ENCODE results near the gene NRAP. TPM values are rescaled to one million over a fixed set of nuclear protein-coding genes. Genes with fewer than 3 reads are reported as not detected.

Gene NRAP
- total and polyA plus RNA-seq, 2 of the 8 experiments (the other 6 are each of a cell fraction or from before 2014, with no cell fraction given), result not detected

- FAIRE-seq (no peak), DNase-seq (ENCODE audit: low read depth in 1 of 2, low spot score in 2 of 2) (no peak)
- Histone ChIP-seq H3K23me2 (ENCODE audit: low read depth, low read length) (no peaks in the 10 kb centered on the region), H3K79me1 (ENCODE audit: low read depth, low read length) (no peaks in the 10 kb centered on the region), H3K27ac (ENCODE audit: low read depth, low read length) (no peak overlapping the region), H3K9ac (replicated peaks in 1 of 4; ENCODE audit: extremely low read depth in 1 of 4, low read depth in 3 of 4, low read length in 3 of 4) (no peak overlapping the region), H3K18ac (ENCODE audit: extremely low read depth, low read length) (no peak overlapping the region), H3K4me3 (ENCODE audit: extremely low read depth in 1 of 4, insufficient read depth in 2 of 4, low read depth in 3 of 4, low read length in 4 of 4) (no peak overlapping the region), H4K5ac (ENCODE audit: insufficient read length, low read depth, low read length) (no peak overlapping the region), H3K4me1 (replicated peaks in 1 of 4; ENCODE audit: control insufficient read depth in 3 of 4, insufficient read depth in 4 of 4, low read length in 3 of 4) (peaks cover 0 to 5% (median 0%) of the 10 kb centered on the region in 4 experiments; a peak in 2 of 7 replicates), H3K4me2 (ENCODE audit: insufficient read depth in 1 of 2, low read depth in 2 of 2, low read length in 2 of 2) (no peak overlapping the region), H2BK5ac (ENCODE audit: low read depth, low read length) (no peak overlapping the region), H2AFZ (ENCODE audit: low read length) (no peak overlapping the region), H3K27me3 (replicated peaks in 1 of 4; ENCODE audit: control insufficient read depth in 3 of 4, extremely low read depth in 1 of 4, insufficient read depth in 3 of 4, low read length in 3 of 4) (peaks cover 42 to 63% (median 57%) of the 10 kb centered on the region in 4 experiments), H2BK15ac (ENCODE audit: low read length) (no peak overlapping the region), H3K9me3 (ENCODE audit: insufficient read depth in 2 of 2, low read depth in 1 of 2, low read length in 1 of 2) (no peaks in the 10 kb centered on the region), H2BK20ac (ENCODE audit: low read length) (no peak overlapping the region), H2BK120ac (replicated peaks; ENCODE audit: low read depth, low read length) (no peak overlapping the region), H2BK12ac (ENCODE audit: low read depth, low read length) (no peak overlapping the region), H4K20me1 (replicated peaks in 1 of 2; ENCODE audit: control insufficient read depth in 1 of 2, insufficient read depth in 2 of 2, low read length in 2 of 2) (peaks cover 2 to 5% of the 10 kb centered on the region in 2 experiments), H4K91ac (replicated peaks; ENCODE audit: insufficient read length, low read length) (no peak overlapping the region), H3K14ac (ENCODE audit: insufficient read length) (no peak overlapping the region), H3K23ac (ENCODE audit: insufficient read length) (no peak overlapping the region), H2AK5ac (ENCODE audit: low read depth, low read length) (no peak overlapping the region), H3K36me3 (ENCODE audit: control insufficient read depth in 2 of 4, insufficient read depth in 4 of 4, low read length in 3 of 4) (no peaks in the 10 kb centered on the region), H3K56ac (replicated peaks; ENCODE audit: insufficient read length, low read depth, low read length) (no peak overlapping the region), H3K4ac (replicated peaks; ENCODE audit: insufficient read length, low read depth, low read length) (no peak overlapping the region), H3K79me2 (ENCODE audit: control insufficient read depth in 1 of 2, insufficient read depth in 2 of 2, low read length in 2 of 2) (no peaks in the 10 kb centered on the region), H4K8ac (ENCODE audit: extremely low read depth, insufficient read depth, low read length) (no peak overlapping the region)
- ChIA-PET CTCF (ENCODE audit: partially characterized antibody) (no interaction called here), POLR2A (ENCODE audit: partially characterized antibody) (no interaction called here)
- 87% methylated on average over 3 of the region's 3 CpGs; no CpG with 5 or more reads in 1 of the 2 experiments for WGBS, 2 experiments (ENCODE audit: extremely low coverage in 1 of 2, insufficient coverage in 1 of 2, insufficient read length in 1 of 2, insufficient replicate concordance in 2 of 2, low coverage in 1 of 2, low lambda C conversion rate in 2 of 2, missing lambda C conversion rate in 1 of 2)
- TF ChIP-seq BRCA1 (IDR thresholded peaks at IDR 0.05; ENCODE audit: low read depth, low read length) (no peak), CHD1 (IDR thresholded peaks at IDR 0.05; ENCODE audit: low read depth, low read length) (no peak), CTCF (IDR thresholded peaks at IDR 0.05; ENCODE audit: control extremely low read depth in 1 of 3, insufficient read depth in 1 of 3, low read depth in 1 of 3, low read length in 3 of 3) (no peak), GTF2F1 (IDR thresholded peaks at IDR 0.05; ENCODE audit: borderline replicate concordance, low read depth, low read length) (no peak), KDM5A (IDR thresholded peaks at IDR 0.05; ENCODE audit: low read length) (no peak), EZH2 (IDR thresholded peaks at IDR 0.05; ENCODE audit: low read depth, low read length, severe bottlenecking) (no peak), GABPA (IDR thresholded peaks at IDR 0.05; ENCODE audit: borderline replicate concordance, insufficient read depth, low read length) (no peak), SIX5 (IDR thresholded peaks at IDR 0.05; ENCODE audit: low read depth, low read length) (no peak), SUZ12 (IDR thresholded peaks at IDR 0.05; ENCODE audit: low read length) (no peak), KDM4A (IDR thresholded peaks at IDR 0.05; ENCODE audit: low read depth, low read length, severe bottlenecking) (no peak), KDM1A (IDR thresholded peaks at IDR 0.05; ENCODE audit: borderline replicate concordance, low read length) (no peak), CTBP2 (IDR thresholded peaks at IDR 0.05; ENCODE audit: borderline replicate concordance, insufficient read depth, insufficient read length, low read length) (no peak)
These were observed 111.8 kb downstream of the NRAP start for GRCh38 chr10:113552014-113552413.
